Ectodermal cell (in vitro differentiated cells): ENCODE data around the gene SDF2L1. TPM values are rescaled to one million over a fixed set of nuclear protein-coding genes. Genes with fewer than 3 reads are reported as not detected.
A peak's percentile ranks its signal among the peaks of the same experiment; 100 is the strongest.
"Not testable (repeated sequence)": the region's sequence is repeated elsewhere in the genome, so short reads cannot be mapped to it uniquely, and the experiment has no call there.

Source experiments
- H3K27ac ChIP-seq: 2 replicates; pipeline ENCODE4 v1.7.0; 2013; ENCODE audit warnings: mild to moderate bottlenecking, low read depth, low read length; ENCODE audit not compliant: insufficient read depth, poor library complexity, severe bottlenecking
- H3K27me3 ChIP-seq: 2 replicates; pipeline ENCODE4 v1.7.0; 2013; ENCODE audit warnings: mild to moderate bottlenecking, low read length; ENCODE audit not compliant: insufficient read depth, control insufficient read depth, poor library complexity, severe bottlenecking
- H3K36me3 ChIP-seq: one replicate; pipeline ENCODE4 v1.7.0; 2013; ENCODE audit warnings: low read length; ENCODE audit not compliant: control insufficient read depth, insufficient read depth
- H3K4me1 ChIP-seq: one replicate; pipeline ENCODE4 v1.7.0; 2013; ENCODE audit warnings: low read length; ENCODE audit not compliant: control insufficient read depth, insufficient read depth
- H3K4me3 ChIP-seq: 2 replicates; pipeline ENCODE4 v1.7.0; 2013; ENCODE audit warnings: low read depth, low read length, control low read depth; ENCODE audit not compliant: insufficient read depth
- H3K9me3 ChIP-seq: 2 replicates; pipeline ENCODE4 v1.7.0; 2013; ENCODE audit warnings: mild to moderate bottlenecking, low read length, moderate library complexity; ENCODE audit not compliant: control insufficient read depth
- WGBS, 2 experiments: methylation state at CpG; one replicate each; pipeline ENCODE4 v1.1.7; 2013; ENCODE audit warnings: missing lambda C conversion rate in 2 of 2; 5-methylcytosine and 5-hydroxymethylcytosine counted together
- polyA plus RNA-seq, 4 experiments: library from polyadenylated mRNA; stranded (reverse); fragments of 50-300 nt; gene quantifications; one replicate each; pipeline ENCODE4 v1.2.3, GENCODE V29; 2013

The SDF2L1 gene
- polyA plus RNA-seq (2013, experiment 1 of 4): 16.1 TPM
- polyA plus RNA-seq (2013, experiment 2 of 4): 13.8 TPM
- polyA plus RNA-seq (2013, experiment 3 of 4): 18.5 TPM
- polyA plus RNA-seq (2013, experiment 4 of 4): 17.7 TPM

GRCh38 chr22:21641789-21642583 is at the start of gene SDF2L1:
TSS of gene SDF2L1 (plus strand) at chr22:21642302. CDS start at chr22:21642337, 35 bp downstream.
- H3K27me3 ChIP-seq: peaks cover 8% of the 10 kb centered on the region
- H3K4me1 ChIP-seq: peaks cover 4% of the 10 kb centered on the region
- H3K9me3 ChIP-seq: no peaks in the 10 kb centered on the region
- 1% methylated on average over 76 of the region's 76 CpGs for WGBS, 2 experiments
- peaks cover 4% of the 10 kb centered on the region for H3K36me3 ChIP-seq
- peak within 1 kb of the TSS; percentile 16 for H3K27ac ChIP-seq
- peak within 1 kb of the TSS; percentile 63 for H3K4me3 ChIP-seq

DNA sequence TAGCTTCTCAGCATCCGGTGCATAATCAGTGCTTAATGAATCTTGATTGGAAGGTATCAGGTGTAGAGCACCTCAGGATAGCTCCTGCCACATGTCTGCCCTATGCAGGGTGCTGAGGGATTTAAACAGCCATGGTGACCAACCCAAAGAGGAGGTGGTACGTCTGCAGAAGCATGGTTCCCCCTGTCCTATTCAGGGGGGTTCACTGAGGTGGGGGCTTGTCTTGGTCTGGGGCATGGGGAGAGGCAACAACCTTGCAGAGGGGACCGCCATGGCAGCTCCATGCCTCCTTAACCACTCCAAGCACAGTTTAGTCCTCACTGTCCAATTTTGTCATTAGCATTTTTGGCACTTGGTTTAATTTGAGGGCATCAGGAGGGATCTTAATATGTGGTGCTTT is 49.7 kb upstream of the SDF2L1 start:
- H3K4me1 ChIP-seq: no peaks in the 10 kb centered on the region
- 95 to 96% methylated on average over 3 of the region's 3 CpGs for WGBS, 2 experiments
- H3K4me3 ChIP-seq: no peak overlapping the region
- H3K27me3 ChIP-seq: no peaks in the 10 kb centered on the region
- H3K27ac ChIP-seq: no peak overlapping the region
- no peaks in the 10 kb centered on the region for H3K9me3 ChIP-seq
- H3K36me3 ChIP-seq: peaks cover 24% of the 10 kb centered on the region

DNA sequence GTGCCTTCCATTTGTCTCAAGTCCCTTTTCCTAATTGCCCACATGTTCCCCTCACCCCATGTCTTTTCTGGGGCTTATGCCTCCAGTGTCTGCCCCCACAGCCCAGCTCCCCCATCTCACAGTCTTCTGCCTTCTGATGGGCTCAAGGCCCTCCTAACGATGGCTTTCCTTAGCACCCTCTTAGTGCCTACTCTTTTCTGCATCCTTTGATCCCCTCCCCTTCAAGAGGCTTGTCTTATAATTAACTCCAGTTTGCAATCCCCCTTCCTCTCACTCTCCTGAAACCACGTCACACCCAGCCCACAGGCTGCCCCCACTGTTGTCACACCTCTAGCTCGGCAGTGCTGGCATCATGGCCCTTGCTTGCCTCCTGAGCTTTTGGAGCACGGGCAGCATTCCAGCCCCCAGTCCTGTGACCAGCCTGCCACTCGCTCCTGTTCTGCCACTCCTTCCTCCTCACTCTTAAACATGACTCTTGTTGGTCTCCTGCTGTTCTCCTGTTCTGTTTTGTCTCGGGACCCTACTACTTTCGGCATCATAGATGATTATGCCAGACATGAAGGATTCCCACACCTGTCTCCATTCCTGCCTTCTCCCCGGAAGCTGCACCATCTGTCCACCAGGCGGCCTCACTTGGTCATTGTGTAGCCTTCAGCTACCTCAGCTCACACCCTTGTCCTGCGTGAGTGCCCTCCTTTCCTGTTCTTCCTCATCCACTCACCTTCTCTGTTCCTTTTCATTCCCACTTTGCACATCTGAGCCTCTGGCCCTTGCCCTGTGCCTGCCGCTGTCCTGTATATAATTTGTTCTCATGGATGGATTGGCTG is 48.5 kb upstream of the SDF2L1 start:
- 87 to 90% methylated on average over 11 of the region's 11 CpGs for WGBS, 2 experiments
- Histone ChIP-seq H3K4me1 (no peaks in the 10 kb centered on the region), H3K36me3 (peaks cover 24% of the 10 kb centered on the region), H3K9me3 (no peaks in the 10 kb centered on the region), H3K27me3 (no peaks in the 10 kb centered on the region), H3K4me3 (no peak overlapping the region), H3K27ac (no peak overlapping the region)

DNA sequence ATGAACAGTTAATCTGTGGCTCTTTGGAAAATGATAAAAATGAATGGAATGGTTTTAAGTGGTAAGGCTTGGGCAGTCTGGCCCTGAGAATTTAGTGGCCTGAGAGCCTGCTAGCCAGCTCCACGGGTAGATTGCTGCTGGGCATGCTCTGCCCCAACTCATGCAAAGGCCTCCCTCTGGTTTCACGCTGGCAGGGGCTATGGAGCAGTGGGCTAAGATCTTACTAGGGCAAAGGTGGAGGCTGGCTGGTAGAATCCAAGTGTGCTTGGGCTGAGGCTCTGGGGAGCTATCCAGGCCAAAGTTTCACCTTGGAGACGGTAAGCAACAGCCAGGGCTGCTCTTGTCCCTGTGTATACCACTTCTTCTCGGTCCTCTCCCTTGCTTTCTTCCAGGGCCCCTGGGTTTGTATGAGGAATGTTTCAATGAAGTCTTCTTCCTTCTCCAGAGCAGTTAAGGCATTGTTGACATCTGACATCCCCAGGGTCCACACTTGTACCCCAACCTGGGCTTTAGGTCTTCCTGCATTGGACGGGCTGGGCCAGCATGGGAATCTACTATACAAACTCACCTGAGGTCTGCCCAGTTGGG is 47.1 kb upstream of the SDF2L1 start:
- WGBS, 2 experiments: 94% methylated on average over 5 of the region's 5 CpGs
- H3K36me3 ChIP-seq: peaks cover 24% of the 10 kb centered on the region
- H3K27me3 ChIP-seq: no peaks in the 10 kb centered on the region
- H3K4me3 ChIP-seq: no peak overlapping the region
- H3K4me1 ChIP-seq: no peaks in the 10 kb centered on the region
- H3K9me3 ChIP-seq: no peaks in the 10 kb centered on the region
- no peak overlapping the region for H3K27ac ChIP-seq

- H3K36me3 ChIP-seq: peaks cover 24% of the 10 kb centered on the region
- H3K4me1 ChIP-seq, H3K4me3 ChIP-seq, H3K9me3 ChIP-seq, H3K27ac ChIP-seq, H3K27me3 ChIP-seq: not testable (repeated sequence)
- 94 to 97% methylated on average over 12 to 13 of the region's 13 CpGs for WGBS, 2 experiments
Observed at GRCh38 chr22:21596356-21597135, 45.6 kb upstream of the SDF2L1 start.

DNA sequence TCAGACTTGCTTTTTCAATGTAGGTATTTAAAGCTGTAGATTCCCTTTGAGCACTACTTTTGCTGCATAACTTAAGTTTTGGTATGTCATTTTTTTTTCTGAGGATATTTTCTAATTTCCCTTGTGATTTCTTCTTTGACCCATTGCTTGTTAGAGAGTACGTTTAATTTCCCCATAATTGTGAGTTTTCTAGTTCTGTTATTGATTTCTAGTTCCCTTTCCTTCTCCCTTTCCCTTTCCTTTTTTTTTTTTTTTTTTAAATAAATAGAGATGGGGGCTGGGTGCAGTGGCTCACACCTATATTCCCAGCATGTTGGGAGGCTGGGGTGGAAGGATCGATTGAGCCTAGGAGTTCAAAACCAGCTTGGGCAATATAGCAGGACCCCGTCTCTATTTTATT is 43.8 kb upstream of the SDF2L1 start:
- no peaks in the 10 kb centered on the region for H3K9me3 ChIP-seq
- 85% methylated on average over 2 of the region's 3 CpGs; no CpG with 5 or more reads in 1 of the 2 experiments for WGBS, 2 experiments

GRCh38 chr22:21599053-21599893 is 42.8 kb upstream of the SDF2L1 start:
- 90 to 91% methylated on average over 6 of the region's 6 CpGs for WGBS, 2 experiments
- Histone ChIP-seq H3K4me1 (no peaks in the 10 kb centered on the region), H3K4me3 (no peak overlapping the region), H3K27me3 (no peaks in the 10 kb centered on the region), H3K36me3 (peaks cover 16% of the 10 kb centered on the region), H3K9me3 (no peaks in the 10 kb centered on the region), H3K27ac (no peak overlapping the region)

More for the DNA sequence above, 43.8 kb upstream of the SDF2L1 start:
- peaks cover 21% of the 10 kb centered on the region for H3K36me3 ChIP-seq
- no peak overlapping the region for H3K4me3 ChIP-seq
- no peaks in the 10 kb centered on the region for H3K27me3 ChIP-seq
- no peaks in the 10 kb centered on the region for H3K4me1 ChIP-seq
- H3K27ac ChIP-seq: no peak overlapping the region

- Histone ChIP-seq H3K27me3 (no peaks in the 10 kb centered on the region), H3K4me1 (no peaks in the 10 kb centered on the region), H3K36me3 (no peaks in the 10 kb centered on the region), H3K4me3 (no peak overlapping the region), H3K27ac (no peak overlapping the region), H3K9me3 (no peaks in the 10 kb centered on the region)
- 95% methylated on average over 6 of the region's 6 CpGs for WGBS, 2 experiments
Observed at GRCh38 chr22:21602579-21602978, 39.5 kb upstream of the SDF2L1 start.

GRCh38 chr22:21603973-21604372 is 38.1 kb upstream of the SDF2L1 start:
- Histone ChIP-seq H3K4me1 (no peaks in the 10 kb centered on the region), H3K36me3 (no peaks in the 10 kb centered on the region), H3K27me3 (no peaks in the 10 kb centered on the region), H3K27ac (no peak overlapping the region), H3K4me3 (no peak overlapping the region), H3K9me3 (no peaks in the 10 kb centered on the region)
- WGBS, 2 experiments: 89 to 94% methylated on average over 8 to 9 of the region's 9 CpGs
